ENCODE results near the gene SMARCAL1. TPM values are rescaled to one million over a fixed set of nuclear protein-coding genes. Genes with fewer than 3 reads are reported as not detected.

SMARCAL1 gene
- total RNA-seq, 1 donor from 2014 or later, result 35.2 TPM

GRCh38 chr2:216490061-216490460 lies 77.8 kb downstream of the SMARCAL1 start:
- Histone ChIP-seq H3K27me3 (ENCODE audit: insufficient read depth, low read length) (no peaks in the 10 kb centered on the region), H3K9ac (ENCODE audit: low read length) (no peak overlapping the region), H3K4me3 (ENCODE audit: insufficient read depth, low read depth, low read length) (no peak overlapping the region), H3K4me2 (ENCODE audit: low read length) (peak overlapping the region; percentile 14), H4K20me1 (ENCODE audit: insufficient read depth, low read length) (no peaks in the 10 kb centered on the region), H3K79me2 (ENCODE audit: insufficient read depth, low read length) (no peaks in the 10 kb centered on the region), H2AFZ (ENCODE audit: low read depth, low read length) (peak overlapping the region; percentile 6), H3K36me3 (ENCODE audit: insufficient read depth, low read length) (no peaks in the 10 kb centered on the region), H3K4me1 (ENCODE audit: insufficient read depth, low read length) (peaks cover 36% of the 10 kb centered on the region), H3K9me3 (ENCODE audit: insufficient read depth, low read depth, low read length) (no peaks in the 10 kb centered on the region), H3K27ac (ENCODE audit: low read depth, low read length) (peak overlapping the region; percentile 39)
- no peak for FAIRE-seq
- Mint-ChIP-seq H3K27ac (ENCODE audit: unreplicated experiment) (no peak overlapping the region), H3K9me3 (ENCODE audit: unreplicated experiment) (no peaks in the 10 kb centered on the region), H3K36me3 (ENCODE audit: low read depth, unreplicated experiment) (no peaks in the 10 kb centered on the region), H3K4me3 (ENCODE audit: unreplicated experiment) (no peak overlapping the region), H3K27me3 (ENCODE audit: low read depth, unreplicated experiment) (no peaks in the 10 kb centered on the region), H3K4me1 (ENCODE audit: low read depth, unreplicated experiment) (peaks cover 48% of the 10 kb centered on the region)
- peak; percentile 74 for DNase-seq (ENCODE audit: low read depth)
- TF ChIP-seq CTCF (IDR thresholded peaks at IDR 0.05; ENCODE audit: insufficient read depth, low read depth, low read length) (no peak), EZH2 (IDR thresholded peaks at IDR 0.05; ENCODE audit: insufficient read depth, low read length) (no peak)

- Mint-ChIP-seq H3K4me3 (ENCODE audit: unreplicated experiment) (no peak overlapping the region), H3K27ac (ENCODE audit: unreplicated experiment) (peak overlapping the region; percentile 84), H3K9me3 (ENCODE audit: unreplicated experiment) (no peaks in the 10 kb centered on the region), H3K27me3 (ENCODE audit: low read depth, unreplicated experiment) (no peaks in the 10 kb centered on the region), H3K4me1 (ENCODE audit: low read depth, unreplicated experiment) (peaks cover 50% of the 10 kb centered on the region), H3K36me3 (ENCODE audit: low read depth, unreplicated experiment) (no peaks in the 10 kb centered on the region)
- FAIRE-seq (no peak), DNase-seq (ENCODE audit: low read depth) (peak; percentile 31)
- H3K4me1 ChIP-seq (ENCODE audit: insufficient read depth, low read length), result peaks cover 48% of the 10 kb centered on the region
- no peaks in the 10 kb centered on the region for H3K79me2 ChIP-seq (ENCODE audit: insufficient read depth, low read length)
- H3K9ac ChIP-seq (ENCODE audit: low read length), result peak overlapping the region; percentile 48
- H3K9me3 ChIP-seq (ENCODE audit: insufficient read depth, low read depth, low read length), result no peaks in the 10 kb centered on the region
- H3K36me3 ChIP-seq (ENCODE audit: insufficient read depth, low read length), result no peaks in the 10 kb centered on the region
- H4K20me1 ChIP-seq (ENCODE audit: insufficient read depth, low read length), result no peaks in the 10 kb centered on the region
- peak overlapping the region; percentile 31 for H2AFZ ChIP-seq (ENCODE audit: low read depth, low read length)
- peak overlapping the region; percentile 56 for H3K4me2 ChIP-seq (ENCODE audit: low read length)
- no peak overlapping the region for H3K4me3 ChIP-seq (ENCODE audit: insufficient read depth, low read depth, low read length)
- H3K27me3 ChIP-seq (ENCODE audit: insufficient read depth, low read length), result no peaks in the 10 kb centered on the region
- no peak for TF ChIP-seq EZH2 (IDR thresholded peaks at IDR 0.05; ENCODE audit: insufficient read depth, low read length)
- no peak for TF ChIP-seq CTCF (IDR thresholded peaks at IDR 0.05; ENCODE audit: insufficient read depth, low read depth, low read length)
- H3K27ac ChIP-seq (ENCODE audit: low read depth, low read length), result peak overlapping the region; percentile 77
These were observed 79.7 kb downstream of the SMARCAL1 start for GRCh38 chr2:216491793-216492596.

Data from astrocyte (in vitro differentiated cells and primary cell).